Measurements from ENCODE around the gene EPC1.

DNA sequence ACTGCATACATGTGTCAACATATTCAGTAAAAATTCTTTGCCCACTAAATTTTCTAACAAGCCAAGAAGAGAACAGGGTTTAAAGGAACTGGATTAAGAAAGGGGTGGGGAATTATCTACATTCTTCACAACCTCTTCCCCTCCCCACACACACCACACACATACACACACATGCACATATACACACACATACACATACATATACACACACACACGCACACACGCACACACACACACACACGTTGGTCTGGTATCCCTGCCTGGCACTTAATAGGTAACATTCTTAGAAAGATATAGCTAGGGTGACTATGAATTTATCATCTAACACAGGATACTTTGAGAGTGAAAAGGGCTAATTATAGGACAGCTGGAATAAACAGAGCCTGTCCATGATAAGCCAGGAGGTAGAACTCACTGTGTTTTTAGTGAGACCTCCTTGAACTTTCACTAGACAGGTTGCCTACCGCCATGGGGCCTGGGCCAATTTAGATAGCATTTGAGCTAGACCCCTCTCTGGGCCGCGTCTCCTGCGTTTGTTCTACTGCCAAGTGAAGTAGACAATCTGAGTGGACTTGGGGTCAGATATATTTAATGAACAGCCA lies 33.1 kb upstream of the EPC1 start:
- TF ChIP-seq, protein P1, sequence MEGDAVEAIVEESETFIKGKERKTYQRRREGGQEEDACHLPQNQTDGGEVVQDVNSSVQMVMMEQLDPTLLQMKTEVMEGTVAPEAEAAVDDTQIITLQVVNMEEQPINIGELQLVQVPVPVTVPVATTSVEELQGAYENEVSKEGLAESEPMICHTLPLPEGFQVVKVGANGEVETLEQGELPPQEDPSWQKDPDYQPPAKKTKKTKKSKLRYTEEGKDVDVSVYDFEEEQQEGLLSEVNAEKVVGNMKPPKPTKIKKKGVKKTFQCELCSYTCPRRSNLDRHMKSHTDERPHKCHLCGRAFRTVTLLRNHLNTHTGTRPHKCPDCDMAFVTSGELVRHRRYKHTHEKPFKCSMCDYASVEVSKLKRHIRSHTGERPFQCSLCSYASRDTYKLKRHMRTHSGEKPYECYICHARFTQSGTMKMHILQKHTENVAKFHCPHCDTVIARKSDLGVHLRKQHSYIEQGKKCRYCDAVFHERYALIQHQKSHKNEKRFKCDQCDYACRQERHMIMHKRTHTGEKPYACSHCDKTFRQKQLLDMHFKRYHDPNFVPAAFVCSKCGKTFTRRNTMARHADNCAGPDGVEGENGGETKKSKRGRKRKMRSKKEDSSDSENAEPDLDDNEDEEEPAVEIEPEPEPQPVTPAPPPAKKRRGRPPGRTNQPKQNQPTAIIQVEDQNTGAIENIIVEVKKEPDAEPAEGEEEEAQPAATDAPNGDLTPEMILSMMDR (IDR thresholded peaks at IDR 0.05): no peak
- no peak for TF ChIP-seq POLR2A (IDR thresholded peaks at IDR 0.05; ENCODE audit: low read length)
- TF ChIP-seq, protein P2, sequence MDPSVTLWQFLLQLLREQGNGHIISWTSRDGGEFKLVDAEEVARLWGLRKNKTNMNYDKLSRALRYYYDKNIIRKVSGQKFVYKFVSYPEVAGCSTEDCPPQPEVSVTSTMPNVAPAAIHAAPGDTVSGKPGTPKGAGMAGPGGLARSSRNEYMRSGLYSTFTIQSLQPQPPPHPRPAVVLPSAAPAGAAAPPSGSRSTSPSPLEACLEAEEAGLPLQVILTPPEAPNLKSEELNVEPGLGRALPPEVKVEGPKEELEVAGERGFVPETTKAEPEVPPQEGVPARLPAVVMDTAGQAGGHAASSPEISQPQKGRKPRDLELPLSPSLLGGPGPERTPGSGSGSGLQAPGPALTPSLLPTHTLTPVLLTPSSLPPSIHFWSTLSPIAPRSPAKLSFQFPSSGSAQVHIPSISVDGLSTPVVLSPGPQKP (IDR thresholded peaks at IDR 0.05; ENCODE audit: low read depth, low read length): no peak
- TF ChIP-seq MAX (IDR thresholded peaks at IDR 0.05): no peak
- TF ChIP-seq REST (IDR thresholded peaks at IDR 0.05): no peak
- TF ChIP-seq, protein P3, sequence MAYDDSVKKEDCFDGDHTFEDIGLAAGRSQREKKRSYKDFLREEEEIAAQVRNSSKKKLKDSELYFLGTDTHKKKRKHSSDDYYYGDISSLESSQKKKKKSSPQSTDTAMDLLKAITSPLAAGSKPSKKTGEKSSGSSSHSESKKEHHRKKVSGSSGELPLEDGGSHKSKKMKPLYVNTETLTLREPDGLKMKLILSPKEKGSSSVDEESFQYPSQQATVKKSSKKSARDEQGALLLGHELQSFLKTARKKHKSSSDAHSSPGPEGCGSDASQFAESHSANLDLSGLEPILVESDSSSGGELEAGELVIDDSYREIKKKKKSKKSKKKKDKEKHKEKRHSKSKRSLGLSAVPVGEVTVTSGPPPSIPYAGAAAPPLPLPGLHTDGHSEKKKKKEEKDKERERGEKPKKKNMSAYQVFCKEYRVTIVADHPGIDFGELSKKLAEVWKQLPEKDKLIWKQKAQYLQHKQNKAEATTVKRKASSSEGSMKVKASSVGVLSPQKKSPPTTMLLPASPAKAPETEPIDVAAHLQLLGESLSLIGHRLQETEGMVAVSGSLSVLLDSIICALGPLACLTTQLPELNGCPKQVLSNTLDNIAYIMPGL (CRISPR knock-in tag; IDR thresholded peaks at IDR 0.05; ENCODE audit: borderline replicate concordance): no peak
- no peak for TF ChIP-seq POLR2AphosphoS2 (conservative IDR thresholded peaks at IDR 0.05; ENCODE audit: low read length)
- TF ChIP-seq CBX8 (IDR thresholded peaks at IDR 0.05): no peak
- no peak for TF ChIP-seq MYC (IDR thresholded peaks at IDR 0.05; ENCODE audit: borderline replicate concordance, low read length)

Measured in A549 (cell line).